Erythroblast (primary cell): ENCODE measurements around the gene NOL4L.

Experiments used
- DNase-seq, 2 experiments: peaks; one replicate each; lab custom pipeline; 2025; lab: John Stamatoyannopoulos, UW
- GATA1 ChIP-seq: IDR thresholded peaks from 2 replicates; pipeline ENCODE4 v1.6.1; 2011; ENCODE audit warnings: low read depth, mild to moderate bottlenecking, control low read depth, low read length, moderate library complexity
- POLR2A ChIP-seq: IDR thresholded peaks from 2 replicates; pipeline ENCODE4 v1.6.1; 2011; ENCODE audit warnings: mild to moderate bottlenecking, low read length

The NOL4L gene

DNA sequence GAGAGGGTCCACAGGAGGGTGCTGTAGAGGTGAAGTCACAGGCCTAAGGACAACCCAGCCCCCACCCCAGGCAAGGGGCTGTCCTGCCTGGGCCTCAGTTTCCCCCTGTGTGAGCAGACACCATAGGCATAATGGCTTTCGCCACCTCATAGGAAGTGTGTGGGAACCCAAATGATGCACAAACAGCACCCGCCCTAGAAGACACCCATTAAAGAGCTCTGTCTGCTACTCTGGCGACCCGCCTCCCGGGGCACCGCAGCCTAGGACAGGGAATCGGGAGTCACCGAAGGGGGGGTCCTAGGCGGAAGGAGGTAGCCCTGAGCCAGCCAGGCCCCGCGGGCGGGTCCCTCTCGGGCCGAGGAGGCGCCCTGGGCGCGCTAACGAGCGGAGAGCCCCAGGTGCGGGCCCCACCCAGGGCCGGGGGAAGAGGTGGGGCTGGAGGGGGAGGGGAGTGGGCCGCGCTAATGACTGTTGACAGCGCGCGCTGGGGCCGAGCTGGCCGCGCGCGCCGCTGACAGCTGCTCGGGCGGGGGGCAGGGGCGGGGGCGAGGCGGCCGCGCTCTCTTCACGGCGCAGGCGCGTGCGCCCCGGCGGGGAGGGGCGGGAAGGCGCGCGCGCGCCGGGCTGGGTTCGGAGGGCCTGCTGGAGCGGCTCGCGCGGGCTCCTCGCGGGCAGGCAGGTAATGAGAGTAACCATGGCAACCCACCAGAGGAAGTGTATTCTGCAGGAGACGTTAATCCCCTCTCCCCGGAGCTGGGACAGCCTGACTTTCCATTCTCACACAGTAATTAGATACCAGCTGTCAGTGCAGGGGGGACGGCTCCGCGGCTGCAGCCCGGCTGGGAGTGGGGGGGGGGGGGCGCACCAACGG is 48.9 kb downstream of the NOL4L start:
- peak; percentile 75 to 79 for DNase-seq
- no peak for TF ChIP-seq GATA1

- no peak for DNase-seq
- TF ChIP-seq POLR2A (no peak), GATA1 (no peak)
These were observed 49.7 kb downstream of the NOL4L start for GRCh38 chr20:32535316-32535952.

DNA sequence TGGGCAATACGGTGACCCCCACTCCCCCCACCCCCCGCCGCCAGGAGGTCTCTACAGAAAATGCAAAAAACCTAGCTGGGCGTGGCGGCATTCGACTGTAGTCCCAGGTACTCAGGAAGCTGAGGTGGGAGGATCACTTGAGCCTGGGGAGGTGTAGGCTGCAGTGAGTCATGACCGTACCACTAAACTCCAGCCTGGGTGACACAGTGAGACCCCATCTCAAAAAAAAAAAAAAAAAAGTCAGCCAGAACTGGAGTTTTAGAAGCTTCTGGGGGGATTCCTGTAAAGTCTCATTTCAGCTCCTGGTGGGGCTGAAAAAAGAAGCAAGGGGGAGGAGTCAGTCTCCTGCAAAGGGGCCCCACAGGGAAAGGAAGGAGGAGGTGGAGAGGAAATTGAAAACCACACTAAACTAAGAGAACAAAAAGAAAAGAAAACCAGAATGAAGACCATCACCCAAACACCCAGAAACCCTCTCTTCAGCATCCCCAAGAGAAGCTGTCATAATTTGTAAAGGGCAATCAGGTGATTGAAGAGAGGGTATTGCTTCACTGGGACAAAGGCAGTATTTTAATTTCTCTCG is 50.4 kb downstream of the NOL4L start:
- DNase-seq, result no peak
- TF ChIP-seq POLR2A, result no peak
- no peak for TF ChIP-seq GATA1

- TF ChIP-seq POLR2A, result no peak
- no peak for TF ChIP-seq GATA1
- no peak for DNase-seq
These were observed 51.4 kb downstream of the NOL4L start for GRCh38 chr20:32533732-32534131.

DNA sequence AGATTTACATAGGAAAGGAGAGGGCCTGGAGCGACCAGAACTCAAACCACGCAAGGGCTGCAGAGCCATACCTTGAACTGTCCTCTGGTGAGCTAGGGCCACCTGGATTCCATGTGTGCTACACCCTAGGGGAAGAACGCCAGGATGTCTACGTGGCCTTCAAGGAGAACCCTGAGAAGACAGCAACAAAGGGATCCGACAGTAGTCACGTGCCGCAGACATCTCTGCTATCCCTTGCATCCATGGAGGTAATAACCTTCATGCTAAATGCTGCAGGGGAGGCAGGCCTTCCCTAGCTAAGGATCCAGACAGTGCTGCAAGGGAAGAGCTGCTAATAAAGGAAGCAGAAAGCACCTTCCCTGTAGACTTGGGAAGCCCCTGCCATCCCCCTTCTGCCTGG is 52.9 kb downstream of the NOL4L start:
- DNase-seq, result no peak
- TF ChIP-seq GATA1 (no peak), POLR2A (no peak)

GRCh38 chr20:32528905-32529670 is 56.0 kb downstream of the NOL4L start:
- TF ChIP-seq GATA1 (no peak), POLR2A (no peak)
- DNase-seq, result peak in 1 of 2 experiments; percentile 15

DNA sequence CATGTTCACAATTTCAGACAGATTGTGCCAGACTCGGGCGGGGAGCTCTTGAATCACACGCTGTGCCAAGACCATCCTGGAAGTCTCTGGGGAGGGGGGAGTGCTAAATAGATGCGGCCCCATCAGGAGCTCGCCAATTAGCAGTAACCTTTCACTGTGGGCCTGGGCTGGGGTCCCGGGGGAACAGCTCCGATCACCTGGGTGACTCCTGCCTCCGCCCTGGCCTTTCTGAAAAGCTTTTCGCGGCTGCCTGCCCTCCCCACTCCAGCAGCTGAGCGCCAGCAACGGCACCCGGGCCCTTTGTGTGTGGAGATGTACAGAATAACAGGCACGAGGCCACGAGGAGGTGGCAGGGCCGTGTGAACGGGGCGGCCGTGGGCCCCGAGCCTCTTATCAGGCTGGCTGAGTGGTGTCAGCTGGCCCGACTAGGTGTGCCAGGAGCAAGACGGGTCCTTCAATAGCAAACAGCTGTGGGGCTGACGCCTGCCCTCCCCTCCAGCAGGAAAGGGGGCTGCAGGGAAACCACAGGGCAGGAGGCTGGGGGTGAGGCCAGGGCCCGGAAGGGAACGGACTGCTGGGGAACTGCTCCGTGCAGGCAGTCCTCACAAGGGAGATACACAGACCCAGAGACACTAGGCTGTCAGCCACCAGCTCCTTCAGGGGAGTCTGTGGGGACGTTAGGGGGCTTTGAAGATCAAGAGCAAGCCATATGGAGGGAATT is 56.8 kb downstream of the NOL4L start:
- peak; percentile 68 to 77 for DNase-seq

GRCh38 chr20:32527447-32528055 is 57.6 kb downstream of the NOL4L start:
- DNase-seq, result peak in 1 of 2 experiments; percentile 7
- no peak for TF ChIP-seq GATA1
- no peak for TF ChIP-seq POLR2A

More for the DNA sequence above, 56.8 kb downstream of the NOL4L start:
- TF ChIP-seq GATA1 (no peak), POLR2A (no peak)

- TF ChIP-seq POLR2A, result no peak
- TF ChIP-seq GATA1, result no peak
- no peak for DNase-seq
These were observed 58.1 kb downstream of the NOL4L start for GRCh38 chr20:32527052-32527446.

DNA sequence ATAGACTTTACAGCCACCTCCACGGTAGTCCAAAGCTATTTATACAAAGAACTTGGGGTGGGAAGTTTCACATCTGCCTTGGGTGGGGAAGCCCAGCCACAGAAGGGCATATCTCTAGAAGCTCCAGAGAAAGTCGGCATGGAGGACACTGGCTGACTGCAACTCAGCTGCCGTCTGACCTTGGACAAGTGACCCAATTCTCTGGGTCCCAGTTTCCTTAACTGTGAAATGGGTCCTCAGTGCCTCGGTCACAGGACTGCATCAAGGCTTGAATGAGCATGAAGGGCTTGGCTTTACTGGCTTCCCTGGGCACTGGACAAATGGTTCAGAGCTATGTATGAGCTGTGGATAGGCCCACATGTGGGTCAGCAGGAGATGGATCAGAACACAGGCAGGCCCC is 58.6 kb downstream of the NOL4L start:
- TF ChIP-seq POLR2A, result no peak
- DNase-seq, result no peak

DNA sequence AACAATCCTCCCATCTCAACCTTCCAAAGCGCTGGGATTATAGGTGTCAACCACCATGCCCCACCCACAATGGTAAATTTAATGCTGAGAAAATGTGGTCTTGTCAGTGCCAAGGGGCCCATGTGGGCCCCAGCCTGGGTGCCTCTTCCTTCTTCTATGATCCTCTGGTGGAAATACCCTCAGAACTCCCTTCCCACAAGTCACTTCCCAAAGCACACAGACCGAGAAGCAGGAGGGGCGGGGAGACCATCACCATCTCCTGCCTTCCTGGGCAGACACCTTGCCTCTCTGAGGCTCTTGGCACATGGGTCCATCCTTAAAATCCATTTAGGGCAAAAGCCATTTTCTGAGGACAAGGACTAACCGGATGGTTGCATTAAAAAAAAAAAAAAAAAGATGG is 59.0 kb downstream of the NOL4L start:
- no peak for DNase-seq
- TF ChIP-seq POLR2A, result no peak
- TF ChIP-seq GATA1, result no peak

DNA sequence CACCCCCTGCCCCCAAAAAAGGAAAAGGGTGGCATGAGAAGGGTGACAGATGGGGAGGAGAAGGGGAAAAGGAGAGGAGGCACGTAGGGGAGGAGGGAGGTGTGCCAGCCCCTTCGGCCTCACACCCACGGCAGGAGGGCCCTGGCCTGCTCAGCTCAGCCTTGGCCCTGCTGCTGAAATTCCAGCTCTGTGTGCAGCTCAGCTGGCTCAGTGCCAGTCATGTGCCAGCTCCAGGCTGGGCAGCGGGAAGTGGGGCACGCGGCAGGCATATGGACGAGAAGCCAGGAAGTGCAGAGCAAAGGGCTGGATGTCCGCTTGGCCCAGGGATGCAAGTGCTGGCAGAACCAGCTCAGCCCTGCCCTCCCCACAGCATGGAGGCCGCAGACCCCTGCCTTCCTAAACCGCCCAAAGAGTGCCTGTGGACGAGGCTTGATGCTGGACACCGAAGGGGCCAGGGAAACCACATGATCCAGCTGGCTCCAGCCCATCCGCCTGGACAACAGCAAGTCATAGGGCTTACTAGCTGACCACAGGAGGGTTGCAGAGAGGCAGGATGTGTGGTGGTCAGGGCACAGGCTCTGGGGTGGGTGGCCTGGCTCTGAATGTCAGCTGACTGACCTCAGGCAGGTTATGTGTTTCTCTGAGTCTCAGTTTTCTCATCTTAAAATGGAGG is 60.2 kb downstream of the NOL4L start:
- no peak for DNase-seq
- TF ChIP-seq POLR2A (no peak), GATA1 (no peak)
